Karpas-422 (cell line): Measurements from ENCODE around the gene SMYD3. TPM values are rescaled to one million over a fixed set of nuclear protein-coding genes. Genes with fewer than 3 reads are reported as not detected.

ENCODE experiments used
- DNase-seq: peaks from one replicate; pipeline ENCODE4 v3.0.0-alpha.2; 2015
- H2AFZ ChIP-seq: fragments of 200-600 bp; sonication (generic); 2 replicates; pipeline ENCODE4 v1.6.1; 2014; ENCODE audit warnings: antibody characterized with exemption, low read length, mixed read lengths
- H3K27ac ChIP-seq: fragments of 200-600 bp; sonication (generic); 2 replicates; pipeline ENCODE4 v1.5.1; 2014; ENCODE audit warnings: mild to moderate bottlenecking, low read length, moderate library complexity
- H3K27me3 ChIP-seq: fragments of 200-600 bp; sonication (generic); 2 replicates; pipeline ENCODE4 v1.6.1; 2014; ENCODE audit warnings: low read length, mixed read lengths
- H3K36me3 ChIP-seq: fragments of 200-600 bp; sonication (generic); 2 replicates; pipeline ENCODE4 v1.6.1; 2014; ENCODE audit warnings: low read length, mixed read lengths; ENCODE audit not compliant: insufficient read depth
- H3K4me1 ChIP-seq: fragments of 200-600 bp; sonication (generic); 2 replicates; pipeline ENCODE4 v1.6.1; 2014; ENCODE audit warnings: mild to moderate bottlenecking, low read length, mixed read lengths
- H3K4me2 ChIP-seq: fragments of 200-600 bp; sonication (generic); 2 replicates; pipeline ENCODE4 v1.6.1; 2014; ENCODE audit warnings: low read length, low read depth, mild to moderate bottlenecking; ENCODE audit not compliant: poor library complexity, severe bottlenecking
- H3K4me3 ChIP-seq: fragments of 200-600 bp; sonication (generic); 2 replicates; pipeline ENCODE4 v1.5.1; 2014; ENCODE audit warnings: mild to moderate bottlenecking, antibody characterized with exemption, low read length, mixed read lengths
- H3K79me2 ChIP-seq: fragments of 200-600 bp; sonication (generic); 2 replicates; pipeline ENCODE4 v1.6.1; 2014; ENCODE audit warnings: mild to moderate bottlenecking, low read length, mixed read lengths
- H3K9ac ChIP-seq: fragments of 200-600 bp; sonication (generic); 2 replicates; pipeline ENCODE4 v1.6.0; 2014; ENCODE audit warnings: low read length
- H3K9me2 ChIP-seq: fragments of 200-600 bp; sonication (generic), shearing (Covaris generic); replicated peaks from 2 replicates; pipeline ENCODE4 v1.6.0; 2014; ENCODE audit warnings: mild to moderate bottlenecking, low read length, moderate library complexity; ENCODE audit not compliant: insufficient read depth
- H3K9me3 ChIP-seq: fragments of 300-700, 200-600 bp; sonication (generic); 2 replicates; pipeline ENCODE4 v1.6.1; 2014; ENCODE audit warnings: low read length, mixed read lengths
- H4K20me1 ChIP-seq: fragments of 200-600 bp; sonication (generic); 2 replicates; pipeline ENCODE4 v1.6.1; 2014; ENCODE audit warnings: mild to moderate bottlenecking, antibody characterized with exemption, low read length, low read depth; ENCODE audit not compliant: insufficient read depth
- total RNA-seq: library from RNA; depleted of rRNA; stranded (reverse); fragments of >200 nt; shearing (Covaris generic); gene quantifications from 2 replicates; pipeline ENCODE4 v1.2.3, GENCODE V29; 2014; ENCODE audit warnings: low replicate concordance

Gene SMYD3
- total RNA-seq, 1 experiment from 2014 or later: 67.1 TPM

DNA sequence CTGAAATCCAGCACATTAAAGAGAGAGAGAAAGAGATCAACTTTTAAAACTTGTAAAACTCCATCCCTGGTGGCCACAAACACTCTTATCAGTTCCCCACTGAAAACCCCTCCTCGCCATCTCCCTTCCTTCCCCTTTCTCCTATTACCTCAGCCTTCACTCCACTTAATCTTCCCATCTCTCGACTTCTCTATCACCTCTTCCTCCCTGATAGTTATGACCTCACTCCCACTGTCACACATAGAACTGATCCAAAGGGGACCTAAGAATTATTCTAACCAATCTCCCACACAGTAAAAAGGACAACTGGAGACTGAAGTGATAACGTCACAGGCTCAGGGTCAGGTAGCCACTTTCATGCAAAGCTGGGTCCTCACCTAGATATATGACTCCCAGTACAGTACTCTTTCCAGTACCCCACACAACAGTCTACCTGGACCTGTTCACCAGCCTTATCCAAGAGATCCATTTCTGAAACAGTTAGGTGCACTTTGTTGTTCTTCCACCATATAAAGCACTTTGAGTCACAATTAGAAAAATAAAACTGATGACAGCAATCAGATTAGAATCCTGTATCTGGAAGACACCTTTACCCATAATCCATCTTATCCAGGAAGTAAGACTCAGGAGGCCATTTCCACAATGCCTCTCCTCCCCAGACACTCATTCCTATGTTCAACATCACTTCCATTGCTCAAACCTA lies 324.8 kb downstream of the SMYD3 start:
- Histone ChIP-seq H3K9me2 (no peaks in the 10 kb centered on the region), H3K36me3 (no peaks in the 10 kb centered on the region), H3K4me3 (no peak overlapping the region), H3K9me3 (no peaks in the 10 kb centered on the region), H3K27ac (peak overlapping the region; percentile 40; the same call in 1 of the 2 replicates), H3K4me2 (no peak overlapping the region), H2AFZ (no peak overlapping the region), H3K79me2 (peaks cover 5% of the 10 kb centered on the region; the same call in 1 of the 2 replicates), H4K20me1 (no peaks in the 10 kb centered on the region), H3K4me1 (peaks cover 18% of the 10 kb centered on the region), H3K27me3 (no peaks in the 10 kb centered on the region), H3K9ac (no peak overlapping the region)
- DNase-seq: no peak

DNA sequence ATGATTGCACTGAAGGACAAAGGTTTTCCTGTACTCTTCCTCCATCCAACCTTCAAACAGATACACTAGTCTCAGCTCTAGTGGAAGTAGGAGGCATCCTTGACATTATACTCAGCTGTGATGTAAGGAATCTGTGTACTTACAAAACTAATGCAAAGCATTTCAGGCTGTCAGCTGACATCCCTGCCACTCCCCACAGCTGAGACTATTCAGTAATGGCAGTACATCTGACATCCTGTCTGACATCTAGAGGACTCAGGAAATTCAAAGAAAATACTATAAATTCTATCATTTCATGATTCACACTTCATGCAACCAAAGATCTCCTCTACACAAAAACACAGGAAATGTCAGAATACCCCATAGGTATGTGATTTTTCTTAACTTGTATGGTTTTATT lies 325.8 kb downstream of the SMYD3 start:
- Histone ChIP-seq H3K9me2 (no peaks in the 10 kb centered on the region), H3K4me3 (no peak overlapping the region), H3K79me2 (peaks cover 6% of the 10 kb centered on the region; the same call in 1 of the 2 replicates), H3K27ac (peak overlapping the region; percentile 40), H4K20me1 (no peaks in the 10 kb centered on the region), H3K9ac (no peak overlapping the region), H3K9me3 (no peaks in the 10 kb centered on the region), H3K4me1 (peaks cover 19% of the 10 kb centered on the region), H2AFZ (no peak overlapping the region), H3K4me2 (peak overlapping the region; percentile 18), H3K36me3 (no peaks in the 10 kb centered on the region), H3K27me3 (no peaks in the 10 kb centered on the region)
- peak; percentile 71 for DNase-seq

DNA sequence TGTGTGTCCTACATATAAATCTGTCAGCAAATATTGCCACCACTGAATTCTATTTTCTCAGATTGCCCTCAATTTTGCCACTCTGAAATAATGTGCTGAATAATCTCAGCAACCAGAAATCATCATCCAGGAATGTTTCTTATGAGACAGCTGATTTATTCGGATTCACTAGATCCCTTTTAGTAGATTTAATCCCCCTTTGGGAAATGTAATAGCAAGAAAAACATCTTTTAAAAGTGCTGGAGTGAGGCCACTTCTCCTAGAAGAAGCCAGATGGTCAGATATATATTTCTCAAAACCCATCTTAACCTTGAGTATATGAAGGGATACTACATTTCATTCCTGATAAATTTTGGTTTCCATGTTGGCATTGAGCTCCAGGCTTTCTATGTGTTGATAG lies 327.7 kb downstream of the SMYD3 start:
- Histone ChIP-seq H3K4me2 (no peak overlapping the region), H3K79me2 (peaks cover 14% of the 10 kb centered on the region; the same call in 1 of the 2 replicates), H3K4me3 (no peak overlapping the region), H3K4me1 (peaks cover 33% of the 10 kb centered on the region), H3K9me2 (no peaks in the 10 kb centered on the region), H4K20me1 (no peaks in the 10 kb centered on the region), H3K9ac (no peak overlapping the region), H3K27me3 (no peaks in the 10 kb centered on the region), H3K9me3 (no peaks in the 10 kb centered on the region), H2AFZ (no peak overlapping the region), H3K36me3 (no peaks in the 10 kb centered on the region), H3K27ac (no peak overlapping the region)
- DNase-seq: no peak

DNA sequence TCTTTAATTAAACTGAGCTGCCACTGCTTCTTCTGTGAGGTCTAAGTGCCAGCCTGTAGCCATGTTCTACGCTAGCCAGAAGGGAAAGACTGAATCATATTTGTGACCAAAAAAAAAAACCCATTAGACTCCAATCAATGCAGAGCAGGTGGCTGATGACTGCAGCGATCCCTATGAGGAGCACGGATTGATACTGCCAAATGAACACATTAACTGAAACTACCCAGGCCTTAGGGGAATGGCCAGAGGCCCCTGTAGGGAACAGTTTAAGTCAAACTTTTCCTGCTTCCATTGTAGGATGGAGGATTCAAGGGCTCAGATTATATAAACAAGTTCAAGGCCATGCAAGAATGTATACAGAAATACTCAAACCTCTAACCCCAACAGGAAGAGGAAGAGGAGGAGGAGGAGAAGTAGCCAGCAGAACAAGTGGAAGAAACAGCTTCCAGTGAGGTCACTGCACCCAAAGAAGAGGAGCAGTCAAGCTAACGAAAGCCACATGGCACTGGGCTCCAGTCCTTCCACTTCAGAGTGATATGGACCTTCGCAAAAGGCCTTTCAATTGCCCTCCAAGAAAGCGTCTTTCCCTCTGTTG lies 328.3 kb downstream of the SMYD3 start:
- Histone ChIP-seq H3K4me1 (peaks cover 33% of the 10 kb centered on the region), H3K27me3 (no peaks in the 10 kb centered on the region), H3K36me3 (no peaks in the 10 kb centered on the region), H3K9ac (no peak overlapping the region), H4K20me1 (no peaks in the 10 kb centered on the region), H3K27ac (no peak overlapping the region), H3K9me2 (no peaks in the 10 kb centered on the region), H2AFZ (no peak overlapping the region), H3K4me3 (no peak overlapping the region), H3K9me3 (no peaks in the 10 kb centered on the region), H3K79me2 (peaks cover 18% of the 10 kb centered on the region; the same call in 1 of the 2 replicates), H3K4me2 (no peak overlapping the region)
- DNase-seq: no peak

DNA sequence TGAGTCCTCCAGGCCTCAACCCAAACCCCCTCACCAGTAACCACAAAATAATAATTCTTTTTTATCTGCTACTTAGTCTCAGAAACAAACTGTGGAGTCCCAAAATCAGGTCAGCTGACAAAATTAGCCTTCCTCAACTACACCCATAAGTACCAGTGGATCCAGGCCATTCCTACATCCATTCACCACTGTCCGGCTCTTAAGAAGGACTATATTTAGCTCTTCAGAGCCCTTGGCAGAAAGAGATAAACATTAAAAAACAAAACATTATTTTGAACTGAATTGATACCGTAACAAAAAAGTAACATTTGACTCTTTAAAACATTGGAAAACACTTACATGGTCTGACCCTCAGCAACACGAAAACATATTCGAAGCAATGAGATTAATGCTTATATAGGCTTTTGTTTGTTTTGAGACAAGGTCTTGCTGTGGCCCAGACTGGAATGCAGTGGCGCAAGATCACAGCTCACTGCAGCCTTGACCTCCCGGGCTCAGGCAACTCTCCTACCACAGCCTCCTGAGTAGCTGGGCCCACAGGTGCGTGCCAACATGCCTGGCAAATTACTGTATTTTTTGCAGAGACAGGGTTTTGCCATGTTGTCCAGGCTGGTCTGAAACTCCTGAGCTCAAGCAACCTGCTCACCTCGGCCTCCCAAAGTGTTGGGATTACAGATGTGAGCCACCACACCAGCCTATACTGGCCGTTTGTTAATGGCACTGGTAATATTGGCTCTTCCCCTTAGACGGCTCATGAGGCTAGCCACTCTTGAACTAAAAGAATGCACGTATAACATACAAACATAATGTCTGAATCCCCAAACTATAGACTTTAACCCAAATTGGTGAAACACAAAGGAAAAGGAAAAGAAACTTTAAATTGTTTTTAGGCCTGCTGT lies 330.7 kb downstream of the SMYD3 start:
- Histone ChIP-seq H2AFZ (no peak overlapping the region), H3K9me3 (no peaks in the 10 kb centered on the region), H3K4me2 (no peak overlapping the region), H3K9me2 (no peaks in the 10 kb centered on the region), H3K4me1 (peaks cover 22% of the 10 kb centered on the region), H3K36me3 (no peaks in the 10 kb centered on the region), H3K9ac (no peak overlapping the region), H4K20me1 (no peaks in the 10 kb centered on the region), H3K27me3 (no peaks in the 10 kb centered on the region), H3K4me3 (no peak overlapping the region), H3K79me2 (peaks cover 17% of the 10 kb centered on the region; the same call in 1 of the 2 replicates), H3K27ac (no peak overlapping the region)
- no peak for DNase-seq

DNA sequence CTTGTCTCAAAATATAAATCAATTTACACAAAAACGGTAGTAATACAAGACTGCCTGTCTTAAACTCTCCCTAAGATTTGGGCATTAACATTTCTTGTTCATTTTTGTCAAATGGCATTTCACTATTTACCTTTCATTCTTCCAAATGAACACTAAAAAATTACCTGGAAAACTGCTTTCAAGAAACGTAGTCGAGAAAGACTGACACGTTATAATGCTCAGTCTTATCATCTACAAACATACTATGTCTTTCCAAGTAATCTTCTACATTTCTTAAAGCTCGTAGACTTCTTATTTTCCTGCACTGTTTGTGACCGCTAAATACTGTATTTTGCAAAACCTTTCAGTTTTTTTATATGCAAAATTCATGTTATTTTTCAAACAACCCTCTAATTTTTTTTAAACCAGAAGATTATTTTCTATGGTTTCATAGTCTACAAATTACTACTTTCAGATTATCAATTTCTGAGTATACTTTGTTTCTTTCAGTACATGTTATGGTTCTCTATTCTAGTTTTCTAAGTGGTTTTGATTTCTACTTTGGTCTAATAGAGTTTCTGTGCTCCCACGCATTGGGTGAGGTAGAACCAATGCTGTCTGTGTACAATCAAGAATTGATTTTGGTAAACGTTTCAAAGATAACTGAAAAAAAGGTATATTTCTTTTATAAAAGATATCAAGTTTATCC lies 336.4 kb downstream of the SMYD3 start:
- DNase-seq: no peak
- no peak overlapping the region for H2AFZ ChIP-seq
- no peak overlapping the region for H3K4me2 ChIP-seq
- no peaks in the 10 kb centered on the region for H3K36me3 ChIP-seq
- peaks cover 12% of the 10 kb centered on the region; the same call in 1 of the 2 replicates for H3K79me2 ChIP-seq
- H3K27me3 ChIP-seq: no peaks in the 10 kb centered on the region
- no peak overlapping the region for H3K4me3 ChIP-seq
- peaks cover 13% of the 10 kb centered on the region for H3K4me1 ChIP-seq
- H3K9me3 ChIP-seq: no peaks in the 10 kb centered on the region
- H3K9ac ChIP-seq: no peak overlapping the region
- H4K20me1 ChIP-seq: no peaks in the 10 kb centered on the region
- H3K27ac ChIP-seq: no peak overlapping the region
- no peaks in the 10 kb centered on the region for H3K9me2 ChIP-seq

DNA sequence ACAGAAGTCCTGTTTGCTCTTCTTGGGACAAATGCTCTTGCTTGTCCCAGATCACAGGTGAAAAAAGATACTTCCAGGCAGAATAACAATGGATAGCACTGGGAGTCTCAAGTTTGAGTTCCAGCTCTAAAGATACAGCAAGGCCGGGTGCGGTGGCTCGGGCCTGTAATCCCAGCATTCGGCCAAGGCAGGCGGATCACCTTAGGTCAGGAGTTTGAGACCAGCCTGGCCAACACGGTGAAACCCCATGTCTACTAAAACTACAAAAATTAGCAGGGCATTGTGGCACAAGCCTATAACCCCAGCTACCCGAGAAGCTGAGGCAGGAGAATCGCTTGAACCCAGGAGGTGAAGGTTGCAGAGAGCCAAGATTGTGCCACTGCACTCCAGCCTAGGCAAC lies 337.6 kb downstream of the SMYD3 start:
- Histone ChIP-seq H3K4me2 (no peak overlapping the region), H2AFZ (no peak overlapping the region), H3K4me3 (no peak overlapping the region), H3K9me3 (no peaks in the 10 kb centered on the region), H3K27me3 (no peaks in the 10 kb centered on the region), H3K9me2 (no peaks in the 10 kb centered on the region), H3K36me3 (no peaks in the 10 kb centered on the region), H4K20me1 (no peaks in the 10 kb centered on the region), H3K27ac (no peak overlapping the region), H3K4me1 (peaks cover 5% of the 10 kb centered on the region; the same call in 1 of the 2 replicates), H3K9ac (no peak overlapping the region), H3K79me2 (0 out of 2 replicates have a peak, but pooled peaks cover 8% of the 10 kb centered on the region)
- no peak for DNase-seq
